ENCODE results near the gene STAT2.

STAT2 gene

GRCh38 chr12:56391721-56392120, 31.8 kb upstream of the STAT2 start:
- no peak for TF ChIP-seq CTCF (IDR thresholded peaks at IDR 0.05; ENCODE audit: control extremely low read depth, extremely low read depth, low read depth, missing control alignments)
- ChIA-PET POLR2A (no interaction called here), CTCF (interaction anchor here (1.7 kb wide), 1 partner anchor 20 kb away, joined by 4 read pairs; no protein-coding TSS in a partner anchor)
- no peak for DNase-seq (ENCODE audit: extremely low spot score)

- CTCF ChIA-PET: interaction anchor here (0.7 to 1.2 kb wide), 3 partner anchors 12 to 82 kb away, joined by 3 read pairs; no protein-coding TSS in a partner anchor
- no peak for DNase-seq (ENCODE audit: extremely low spot score)
- no peak for TF ChIP-seq CTCF (IDR thresholded peaks at IDR 0.05; ENCODE audit: control extremely low read depth, extremely low read depth, low read depth, missing control alignments)
- POLR2A ChIA-PET: no interaction called here
These were observed 29.5 kb upstream of the STAT2 start for GRCh38 chr12:56389412-56389811.

GRCh38 chr12:56387152-56387736, 27.3 kb upstream of the STAT2 start:
- ChIA-PET POLR2A (no interaction called here), CTCF (interaction anchor here (1.0 to 1.8 kb wide), 4 partner anchors 9 to 129 kb away, joined by 3 to 5 read pairs (median 4); partner anchors contain the start of gene ANKRD52)
- TF ChIP-seq CTCF (IDR thresholded peaks at IDR 0.05; ENCODE audit: control extremely low read depth, extremely low read depth, low read depth, missing control alignments): no peak
- DNase-seq (ENCODE audit: extremely low spot score): no peak

- no peak for DNase-seq (ENCODE audit: extremely low spot score)
- POLR2A ChIA-PET: no interaction called here
- CTCF ChIA-PET: interaction anchor here (1.1 to 2.1 kb wide), 4 partner anchors 10 to 128 kb away, joined by 3 to 7 read pairs (median 4); partner anchors contain the start of gene ANKRD52
- TF ChIP-seq CTCF (IDR thresholded peaks at IDR 0.05; ENCODE audit: control extremely low read depth, extremely low read depth, low read depth, missing control alignments): no peak
These were observed 26.0 kb upstream of the STAT2 start for GRCh38 chr12:56385873-56386272.

GRCh38 chr12:56382611-56383010, 22.7 kb upstream of the STAT2 start:
- CTCF ChIA-PET: interaction anchor here (1.0 to 1.2 kb wide), 3 partner anchors 81 to 149 kb away, joined by 3 to 4 read pairs (median 3); no protein-coding TSS in a partner anchor
- no peak for DNase-seq (ENCODE audit: extremely low spot score)
- no peak for TF ChIP-seq CTCF (IDR thresholded peaks at IDR 0.05; ENCODE audit: control extremely low read depth, extremely low read depth, low read depth, missing control alignments)
- POLR2A ChIA-PET: no interaction called here

- no peak for TF ChIP-seq CTCF (IDR thresholded peaks at IDR 0.05; ENCODE audit: control extremely low read depth, extremely low read depth, low read depth, missing control alignments)
- ChIA-PET CTCF (interaction anchor here (1.5 to 2.4 kb wide), 3 partner anchors 11 to 18 kb away, joined by 3 to 8 read pairs (median 8); partner anchors contain the start of gene STAT2), POLR2A (no interaction called here)
- no peak for DNase-seq (ENCODE audit: extremely low spot score)
These were observed 18.0 kb upstream of the STAT2 start for GRCh38 chr12:56377989-56378316.

Measured in GM10248 (cell line).